ENCODE data around the gene DCP1A. TPM values are rescaled to one million over a fixed set of nuclear protein-coding genes. Genes with fewer than 3 reads are reported as not detected.
"Not testable (repeated sequence)": the region's sequence is repeated elsewhere in the genome, so short reads cannot be mapped to it uniquely, and the experiment has no call there.

The DCP1A gene
- total and polyA plus RNA-seq, 7 donors = 4.8 to 19.3 (median 16.2) TPM

DNA sequence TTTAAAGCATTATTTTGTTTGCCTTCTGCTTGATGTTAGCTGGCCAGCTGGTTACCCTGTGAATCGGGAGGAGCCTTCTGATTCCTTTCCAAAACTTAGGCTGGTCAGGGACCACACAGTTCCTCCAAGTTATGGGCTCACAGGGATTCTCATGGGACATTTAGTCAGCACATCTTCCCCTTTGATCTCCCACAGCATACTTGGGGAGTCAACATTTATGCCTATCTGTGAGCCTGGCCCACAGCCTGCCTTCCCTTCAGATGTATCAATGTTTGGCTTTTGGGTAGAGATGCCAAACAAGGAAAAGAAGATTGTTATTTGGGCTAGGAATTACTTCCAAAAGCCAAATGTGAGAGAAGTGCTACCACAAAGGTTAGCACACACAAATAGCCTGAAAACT lies 32.6 kb upstream of the DCP1A start:
- DNase-seq (no peak), ATAC-seq (no peak)
- no peaks in the 10 kb centered on the region for H3K9me3 ChIP-seq
- no peak overlapping the region for H3K27ac ChIP-seq
- H3K36me3 ChIP-seq (ENCODE audit: insufficient read depth in 1 of 2, low read depth in 1 of 2) = no peaks in the 10 kb centered on the region
- TF ChIP-seq, protein P1, sequence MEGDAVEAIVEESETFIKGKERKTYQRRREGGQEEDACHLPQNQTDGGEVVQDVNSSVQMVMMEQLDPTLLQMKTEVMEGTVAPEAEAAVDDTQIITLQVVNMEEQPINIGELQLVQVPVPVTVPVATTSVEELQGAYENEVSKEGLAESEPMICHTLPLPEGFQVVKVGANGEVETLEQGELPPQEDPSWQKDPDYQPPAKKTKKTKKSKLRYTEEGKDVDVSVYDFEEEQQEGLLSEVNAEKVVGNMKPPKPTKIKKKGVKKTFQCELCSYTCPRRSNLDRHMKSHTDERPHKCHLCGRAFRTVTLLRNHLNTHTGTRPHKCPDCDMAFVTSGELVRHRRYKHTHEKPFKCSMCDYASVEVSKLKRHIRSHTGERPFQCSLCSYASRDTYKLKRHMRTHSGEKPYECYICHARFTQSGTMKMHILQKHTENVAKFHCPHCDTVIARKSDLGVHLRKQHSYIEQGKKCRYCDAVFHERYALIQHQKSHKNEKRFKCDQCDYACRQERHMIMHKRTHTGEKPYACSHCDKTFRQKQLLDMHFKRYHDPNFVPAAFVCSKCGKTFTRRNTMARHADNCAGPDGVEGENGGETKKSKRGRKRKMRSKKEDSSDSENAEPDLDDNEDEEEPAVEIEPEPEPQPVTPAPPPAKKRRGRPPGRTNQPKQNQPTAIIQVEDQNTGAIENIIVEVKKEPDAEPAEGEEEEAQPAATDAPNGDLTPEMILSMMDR (IDR thresholded peaks at IDR 0.05) = no peak
- no peaks in the 10 kb centered on the region for H3K4me1 ChIP-seq
- H3K4me3 ChIP-seq = no peak overlapping the region
- 31 to 44% (median 36%) methylated on average over 1 of the region's 1 CpG for WGBS, 3 donors
- intact Hi-C loops (cut with DNase I) = loop anchor here (5.0 to 10.0 kb wide), 2 partner anchors 332 to 335 kb away; no protein-coding TSS in a partner anchor
- H3K27me3 ChIP-seq (ENCODE audit: insufficient read depth in 3 of 3, low read length in 2 of 3) = peaks cover 0 to 3% (median 0%) of the 10 kb centered on the region in 3 donors

DNA sequence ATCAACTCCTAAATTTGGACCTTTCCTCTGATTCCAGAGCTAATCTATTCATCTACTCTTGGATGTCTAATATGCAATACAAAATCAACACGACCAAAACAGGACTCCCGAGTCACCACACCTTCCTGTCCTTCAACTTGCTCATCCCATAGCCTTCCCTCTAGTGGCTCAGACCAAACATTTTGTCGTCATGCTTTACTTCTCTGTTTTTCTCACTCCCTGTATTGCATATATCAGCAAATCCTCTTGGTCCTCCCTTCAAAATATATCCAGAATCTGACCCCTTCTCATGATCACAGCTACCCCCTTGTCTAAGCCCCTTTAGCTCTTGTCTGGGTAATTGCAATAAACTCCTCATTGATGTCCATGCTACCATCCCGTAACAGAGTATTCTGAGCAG lies 30.5 kb upstream of the DCP1A start:
- intact Hi-C loops (cut with DNase I) = loop anchor here (5.0 to 10.0 kb wide), 2 partner anchors 335 to 337 kb away; no protein-coding TSS in a partner anchor
- WGBS, 3 donors = 68 to 78% (median 69%) methylated on average over 4 of the region's 4 CpGs
- H3K4me3 ChIP-seq = no peak overlapping the region
- TF ChIP-seq, protein P1 (IDR thresholded peaks at IDR 0.05) = no peak
- no peaks in the 10 kb centered on the region for H3K9me3 ChIP-seq
- H3K27ac ChIP-seq = no peak overlapping the region
- no peaks in the 10 kb centered on the region for H3K36me3 ChIP-seq (ENCODE audit: insufficient read depth in 1 of 2, low read depth in 1 of 2)
- ATAC-seq (no peak), DNase-seq (no peak)
- peaks cover 0 to 3% (median 0%) of the 10 kb centered on the region in 3 donors for H3K27me3 ChIP-seq (ENCODE audit: insufficient read depth in 3 of 3, low read length in 2 of 3)
- no peaks in the 10 kb centered on the region for H3K4me1 ChIP-seq

DNA sequence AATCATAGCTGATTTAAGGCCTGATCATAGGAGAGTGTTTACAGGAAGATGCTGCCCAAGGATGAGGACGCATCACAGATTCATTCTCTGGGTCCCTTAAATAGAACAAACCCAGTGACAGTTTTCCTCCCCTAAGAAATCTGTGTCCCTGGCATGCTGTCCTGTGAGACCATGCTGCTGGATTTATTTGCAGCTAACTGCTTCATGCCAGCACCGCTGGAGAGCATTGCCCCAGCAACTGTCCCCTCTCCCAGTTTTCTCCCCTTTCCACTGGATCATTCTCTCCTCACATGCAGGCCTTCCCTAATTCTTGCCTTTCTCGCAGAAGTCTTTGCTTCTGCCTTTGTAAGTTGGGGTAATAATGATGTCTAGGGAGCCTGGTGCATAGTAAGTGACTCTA lies 29.3 kb upstream of the DCP1A start:
- H3K4me3 ChIP-seq = no peak overlapping the region
- TF ChIP-seq, protein P1 (IDR thresholded peaks at IDR 0.05) = no peak
- peaks cover 0 to 3% (median 0%) of the 10 kb centered on the region in 3 donors for H3K27me3 ChIP-seq (ENCODE audit: insufficient read depth in 3 of 3, low read length in 2 of 3)
- intact Hi-C loops (cut with DNase I) = loop anchor here (5.0 to 10.0 kb wide), 2 partner anchors 336 to 338 kb away; no protein-coding TSS in a partner anchor
- no peaks in the 10 kb centered on the region for H3K9me3 ChIP-seq
- no peak for ATAC-seq
- no peaks in the 10 kb centered on the region for H3K4me1 ChIP-seq
- DNase-seq = no peak
- no peak overlapping the region for H3K27ac ChIP-seq
- 72 to 87% (median 74%) methylated on average over 3 of the region's 3 CpGs for WGBS, 3 donors
- no peaks in the 10 kb centered on the region for H3K36me3 ChIP-seq (ENCODE audit: insufficient read depth in 1 of 2, low read depth in 1 of 2)

DNA sequence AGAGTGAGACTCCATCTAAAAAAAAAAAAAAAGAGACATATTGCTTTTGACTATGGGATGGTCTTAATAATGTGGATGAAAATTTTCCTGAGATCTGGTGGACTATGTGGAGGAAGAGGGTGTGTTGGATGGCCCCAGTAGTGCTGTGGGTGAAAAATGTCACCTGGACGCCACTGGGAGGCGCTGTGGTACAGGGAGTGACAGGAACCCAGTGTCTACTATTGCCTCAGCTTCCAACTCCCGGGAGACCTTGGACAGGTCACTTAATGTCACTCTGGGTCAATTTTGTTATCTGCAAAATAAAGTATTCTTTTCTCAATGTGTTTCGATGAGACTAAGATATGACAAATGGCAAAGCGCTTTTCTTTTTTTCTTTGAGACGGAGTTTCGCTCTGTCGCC lies 27.7 kb upstream of the DCP1A start:
- H3K4me3 ChIP-seq = no peak overlapping the region
- DNase-seq (peak; percentile 50 to 73), ATAC-seq (peak; percentile 42 to 83 (median 66))
- H3K36me3 ChIP-seq (ENCODE audit: insufficient read depth in 1 of 2, low read depth in 1 of 2) = no peaks in the 10 kb centered on the region
- no peaks in the 10 kb centered on the region for H3K9me3 ChIP-seq
- H3K27ac ChIP-seq = no peak overlapping the region
- intact Hi-C loops (cut with DNase I) = loop anchor here (5.0 to 10.0 kb wide), 2 partner anchors 337 to 340 kb away; no protein-coding TSS in a partner anchor
- no peaks in the 10 kb centered on the region for H3K4me1 ChIP-seq
- WGBS, 3 donors = 54 to 56% (median 55%) methylated on average over 8 of the region's 8 CpGs
- TF ChIP-seq, protein P1 (IDR thresholded peaks at IDR 0.05) = peak; percentile 56
- peaks cover 0 to 3% (median 0%) of the 10 kb centered on the region in 3 donors for H3K27me3 ChIP-seq (ENCODE audit: insufficient read depth in 3 of 3, low read length in 2 of 3)

DNA sequence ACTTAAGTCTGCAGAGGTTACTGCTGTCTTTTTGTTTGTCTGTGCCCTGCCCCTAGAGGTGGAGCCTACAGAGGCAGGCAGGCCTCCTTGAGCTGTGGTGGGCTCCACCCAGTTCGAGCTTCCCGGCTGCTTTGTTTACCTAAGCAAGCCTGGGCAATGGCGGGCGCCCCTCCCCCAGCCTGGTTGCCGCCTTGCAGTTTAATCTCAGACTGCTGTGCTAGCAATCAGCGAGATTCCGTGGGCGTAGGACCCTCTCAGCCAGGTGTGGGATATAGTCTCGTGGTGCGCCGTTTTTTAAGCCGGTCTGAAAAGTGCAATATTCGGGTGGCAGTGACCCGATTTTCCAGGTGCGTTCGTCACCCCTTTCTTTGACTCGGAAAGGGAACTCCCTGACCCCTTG lies 23.4 kb upstream of the DCP1A start:
- not testable (repeated sequence) for H3K27ac ChIP-seq; H3K4me3 ChIP-seq; H3K9me3 ChIP-seq; H3K27me3 ChIP-seq (ENCODE audit: insufficient read depth in 3 of 3, low read length in 2 of 3); ATAC-seq; H3K4me1 ChIP-seq; DNase-seq; H3K36me3 ChIP-seq (ENCODE audit: insufficient read depth in 1 of 2, low read depth in 1 of 2)
- whole genome bisulfite sequencing, 3 donors = 74 to 82% (median 77%) methylated on average over 10 to 13 of the region's 17 CpGs
- intact Hi-C loops (cut with DNase I) = loop anchor here in 1 of 2 donors (10.0 kb wide), 1 partner anchor 344 kb away; no protein-coding TSS in a partner anchor
